RWPE1 (cell line): ENCODE data around the gene MAP4K5.
A peak's percentile ranks its signal among the peaks of the same experiment; 100 is the strongest.

Source experiments
- CTCF ChIA-PET: fragments of 350-600 bp; sonication (Branson Sonifier 250); formaldehyde crosslinking; extraction: SDS; loops from one replicate; lab custom pipeline; 2021; lab: Yijun Ruan, JAX
- POLR2A ChIA-PET: fragments of 400-600 bp; formaldehyde crosslinking; extraction: SDS; loops from one replicate; lab custom pipeline; 2020; ENCODE audit warnings: antibody characterized with exemption; ENCODE audit not compliant: low non-redundant PET; lab: Yijun Ruan, JAX
- DNase-seq: peaks from one replicate; pipeline ENCODE4 v3.0.0; 2012; ENCODE audit warnings: low spot score
- H3K27ac ChIP-seq: fragments of 450-650 bp; 2 replicates; pipeline ENCODE4 v1.5.1; 2017
- TF ChIP-seq, protein P1 (sequence below): fragments of 450-650 bp; conservative IDR thresholded peaks from 2 replicates; pipeline ENCODE4 v1.5.1; 2017; ENCODE audit warnings: low read depth, mild to moderate bottlenecking

Gene MAP4K5

DNA sequence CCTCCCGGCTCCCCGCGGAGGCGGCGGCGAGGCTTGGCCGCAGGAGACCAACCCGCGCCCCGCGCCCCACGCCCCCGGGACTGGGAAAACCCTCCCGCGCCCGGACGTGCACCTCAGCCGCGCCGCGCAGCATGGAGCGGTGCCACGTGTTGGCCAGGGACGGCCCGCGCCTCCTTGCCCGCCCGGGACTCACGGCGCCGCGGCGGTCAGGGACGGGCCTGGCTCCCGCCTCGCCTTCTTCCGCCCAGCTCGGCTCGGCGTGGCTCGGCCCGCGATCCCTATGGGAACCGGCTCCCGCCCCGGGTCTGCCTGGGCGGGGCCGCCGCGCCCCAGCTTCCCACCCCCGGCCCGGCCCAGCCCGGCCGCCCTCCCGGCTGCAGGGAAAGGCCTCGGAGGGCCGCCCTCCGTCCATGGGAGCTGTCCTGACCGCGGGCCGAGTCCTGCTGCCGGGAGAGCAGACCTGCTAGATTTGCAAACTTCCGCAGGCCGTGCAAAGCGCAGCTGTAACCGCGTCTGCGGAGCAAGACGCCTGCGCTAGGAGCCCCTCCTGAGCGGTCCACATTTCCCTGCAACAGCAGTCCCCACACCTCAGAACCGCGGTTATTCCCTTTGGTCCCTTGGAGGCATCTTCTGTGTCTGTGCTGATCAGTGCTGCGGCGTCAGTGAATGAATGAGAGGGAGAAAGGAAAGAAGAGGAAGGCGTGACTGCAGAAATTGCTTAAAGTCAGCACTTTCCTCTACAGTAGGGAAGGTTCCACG is 135.6 kb downstream of the MAP4K5 start, which contains the start of gene CDKL1:
CDKL1 (minus strand) TSS at position 251 of the 759 bp plus-strand sequence. CDS start 1,013 bp downstream, outside the sequence.
- TF ChIP-seq, protein P1, sequence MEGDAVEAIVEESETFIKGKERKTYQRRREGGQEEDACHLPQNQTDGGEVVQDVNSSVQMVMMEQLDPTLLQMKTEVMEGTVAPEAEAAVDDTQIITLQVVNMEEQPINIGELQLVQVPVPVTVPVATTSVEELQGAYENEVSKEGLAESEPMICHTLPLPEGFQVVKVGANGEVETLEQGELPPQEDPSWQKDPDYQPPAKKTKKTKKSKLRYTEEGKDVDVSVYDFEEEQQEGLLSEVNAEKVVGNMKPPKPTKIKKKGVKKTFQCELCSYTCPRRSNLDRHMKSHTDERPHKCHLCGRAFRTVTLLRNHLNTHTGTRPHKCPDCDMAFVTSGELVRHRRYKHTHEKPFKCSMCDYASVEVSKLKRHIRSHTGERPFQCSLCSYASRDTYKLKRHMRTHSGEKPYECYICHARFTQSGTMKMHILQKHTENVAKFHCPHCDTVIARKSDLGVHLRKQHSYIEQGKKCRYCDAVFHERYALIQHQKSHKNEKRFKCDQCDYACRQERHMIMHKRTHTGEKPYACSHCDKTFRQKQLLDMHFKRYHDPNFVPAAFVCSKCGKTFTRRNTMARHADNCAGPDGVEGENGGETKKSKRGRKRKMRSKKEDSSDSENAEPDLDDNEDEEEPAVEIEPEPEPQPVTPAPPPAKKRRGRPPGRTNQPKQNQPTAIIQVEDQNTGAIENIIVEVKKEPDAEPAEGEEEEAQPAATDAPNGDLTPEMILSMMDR: no peak
- peak; percentile 66 for DNase-seq
- H3K27ac ChIP-seq: peak within 1 kb of the TSS; percentile 94
- ChIA-PET CTCF (interaction anchor here (0.6 to 1.4 kb wide), 3 partner anchors 54 to 728 kb away, joined by 3 to 4 read pairs (median 3); no protein-coding TSS in a partner anchor), POLR2A (no interaction called here)

DNA sequence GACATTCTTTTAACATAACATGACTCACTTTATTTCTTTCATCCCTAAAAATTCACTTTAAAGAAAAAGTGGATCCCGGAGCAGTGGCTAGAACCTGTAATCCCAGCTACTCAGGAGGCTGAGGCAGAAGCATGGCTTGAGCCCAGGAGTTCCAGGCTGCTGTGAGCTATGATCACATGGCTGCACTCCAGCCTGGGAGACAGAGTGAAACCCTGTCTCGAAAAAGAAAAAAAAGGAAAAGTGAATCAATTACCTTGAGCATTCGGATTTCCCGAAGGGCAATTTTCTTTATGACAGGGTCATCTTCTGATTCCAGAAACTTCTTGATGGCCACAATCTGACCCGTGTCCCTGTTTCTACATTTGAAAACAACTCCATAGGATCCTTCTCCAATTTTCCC is 136.9 kb downstream of the MAP4K5 start:
- TF ChIP-seq, protein P1: no peak
- ChIA-PET POLR2A (no interaction called here), CTCF (no interaction called here)
- no peak for DNase-seq
- peak overlapping the region; percentile 94 for H3K27ac ChIP-seq

DNA sequence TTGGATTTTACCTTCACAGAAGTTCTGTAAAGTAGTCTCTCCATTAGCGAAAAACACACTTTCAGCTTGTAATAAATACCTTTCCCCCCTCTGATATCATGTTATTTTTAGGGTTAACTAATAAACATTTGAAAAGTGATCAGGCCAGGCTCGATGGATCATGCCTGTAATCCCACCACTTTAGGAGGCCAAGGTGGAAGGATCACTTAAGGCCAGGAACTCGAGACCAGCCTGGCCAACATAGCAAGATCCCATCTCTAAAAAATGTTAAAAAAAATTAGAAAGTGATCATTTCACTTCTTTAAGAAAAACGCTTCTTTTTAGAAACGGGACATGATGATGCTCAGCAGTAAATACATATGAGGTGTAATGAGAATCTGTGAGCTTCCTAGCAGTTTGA is 137.7 kb downstream of the MAP4K5 start:
- CTCF ChIA-PET: interaction anchor here (0.6 kb wide), 1 partner anchor 141 kb away, joined by 3 read pairs; no protein-coding TSS in a partner anchor
- H3K27ac ChIP-seq: no peak overlapping the region
- no peak for DNase-seq
- POLR2A ChIA-PET: no interaction called here
- TF ChIP-seq, protein P1: no peak

DNA sequence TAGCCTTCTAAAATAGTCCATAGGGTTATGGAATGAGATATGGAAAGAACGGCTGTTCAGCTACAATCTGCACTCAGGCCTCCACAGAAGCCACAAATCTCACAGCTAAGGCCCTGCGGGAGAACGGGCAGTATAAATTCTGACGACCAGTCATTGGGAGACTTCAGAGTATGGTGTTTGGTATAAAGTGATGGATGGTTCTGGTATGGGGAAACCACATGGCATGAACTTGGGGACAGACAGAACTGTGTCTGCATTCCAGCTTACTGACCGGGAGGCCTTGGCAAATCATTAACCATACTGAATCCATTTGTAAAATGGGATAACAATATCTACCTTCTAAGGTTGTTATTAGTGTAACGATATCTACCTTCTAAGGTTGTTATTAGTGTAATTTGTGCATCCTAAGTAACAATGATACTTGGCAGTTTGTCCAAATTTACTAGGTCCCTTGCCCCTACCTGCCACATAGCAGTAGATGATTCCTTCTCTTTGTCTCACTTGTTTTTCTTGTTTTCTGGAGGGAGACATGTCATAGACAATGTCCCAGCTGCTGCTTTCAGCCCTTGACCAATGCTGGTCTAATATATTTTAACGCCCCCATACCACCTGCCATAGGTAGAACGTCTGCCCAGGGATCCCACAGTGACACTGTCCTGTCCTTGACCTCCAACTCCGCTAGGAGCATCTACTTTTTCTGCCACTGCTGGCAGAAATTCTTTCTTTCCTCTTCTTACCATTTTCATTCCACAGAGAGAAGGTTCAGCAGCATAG is 142.5 kb downstream of the MAP4K5 start:
- CTCF ChIA-PET: no interaction called here
- TF ChIP-seq, protein P1: no peak
- POLR2A ChIA-PET: no interaction called here
- H3K27ac ChIP-seq: no peak overlapping the region
- no peak for DNase-seq

DNA sequence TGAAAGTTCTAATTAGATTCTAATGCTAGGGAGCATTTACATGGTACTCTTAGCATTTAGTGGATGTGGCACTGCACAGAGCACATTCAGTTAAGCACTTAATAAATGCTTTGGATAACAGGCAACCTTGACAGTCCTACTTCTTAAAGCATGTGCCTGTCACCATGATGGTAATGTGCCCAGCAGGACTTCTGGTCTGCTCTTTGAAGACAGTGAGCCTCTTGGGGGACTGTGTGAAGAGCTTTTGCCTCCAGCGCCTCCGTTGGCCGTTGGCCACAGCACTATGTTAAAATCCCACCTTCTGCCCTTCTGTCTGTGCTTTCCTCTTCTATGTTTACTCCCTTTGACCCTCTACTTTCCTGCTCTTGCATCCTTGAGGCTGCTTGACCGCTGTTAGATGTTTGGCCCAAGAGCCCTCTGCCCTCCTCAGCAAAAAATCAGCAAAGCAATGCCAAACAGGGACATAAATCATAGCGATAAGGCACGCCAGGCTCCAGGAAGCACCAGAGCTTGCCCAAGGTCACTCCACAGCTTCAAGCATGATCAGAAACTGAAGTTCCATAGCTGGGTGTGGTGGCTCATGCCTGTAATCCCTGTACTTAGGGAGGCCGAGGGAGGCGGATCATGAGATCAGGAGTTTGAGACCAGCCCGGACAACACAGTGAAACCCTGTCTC is 144.0 kb downstream of the MAP4K5 start:
- POLR2A ChIA-PET: interaction anchor here (0.6 kb wide), 1 partner anchor 329 kb away, joined by 3 read pairs; no protein-coding TSS in a partner anchor
- CTCF ChIA-PET: interaction anchor here (0.6 to 0.7 kb wide), 2 partner anchors 227 to 1628 kb away, joined by 3 to 4 read pairs; no protein-coding TSS in a partner anchor
- DNase-seq: no peak
- TF ChIP-seq, protein P1: no peak
- H3K27ac ChIP-seq: no peak overlapping the region

DNA sequence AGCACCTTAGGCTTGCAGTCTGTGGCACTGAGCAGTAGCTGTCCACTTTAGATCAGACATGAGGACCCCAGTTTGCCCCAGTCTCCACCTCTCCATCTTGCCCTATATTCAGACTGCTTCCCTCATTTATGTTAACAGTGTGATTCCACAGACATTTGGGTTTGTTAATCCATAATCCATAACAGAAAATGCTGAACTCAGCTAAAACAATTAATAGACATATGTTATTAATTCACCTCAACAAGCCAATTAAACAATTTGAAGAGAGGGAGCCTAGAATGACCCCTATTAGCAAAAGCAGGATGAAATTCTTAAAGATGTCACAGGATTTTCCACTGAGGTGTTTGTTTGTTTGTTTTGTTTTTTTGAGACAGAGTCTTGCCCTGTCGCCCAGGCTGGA is 144.8 kb downstream of the MAP4K5 start:
- POLR2A ChIA-PET: interaction anchor here (0.6 kb wide), 1 partner anchor 328 kb away, joined by 3 read pairs; no protein-coding TSS in a partner anchor
- no peak for DNase-seq
- H3K27ac ChIP-seq: no peak overlapping the region
- TF ChIP-seq, protein P1: no peak
- CTCF ChIA-PET: no interaction called here
